Coronary artery (tissue), 2 donors: ENCODE results near the gene PHOSPHO2.

Experiments
- DNase-seq: peaks from one replicate; pipeline ENCODE4 v3.0.0-alpha.2; 2017; ENCODE audit warnings: low spot score
- H3K27ac ChIP-seq, 2 donors: fragments of 200-600 bp; sonication (generic); one replicate each; pipeline ENCODE4 v1.5.1; 2016 to 2019
- H3K4me3 ChIP-seq: fragments of 200-600 bp; sonication (generic); 2 replicates; pipeline ENCODE4 v1.5.1; 2016; ENCODE audit warnings: mild to moderate bottlenecking, moderate library complexity
- CTCF ChIP-seq: fragments of 200-600 bp; sonication (generic); IDR thresholded peaks from one replicate; pipeline ENCODE4 v1.5.1; 2019; ENCODE audit warnings: antibody characterized with exemption

PHOSPHO2 gene

GRCh38 chr2:169670215-169670651 is 24.0 kb upstream of the PHOSPHO2 start:
- DNase-seq: no peak
- Histone ChIP-seq H3K27ac (no peak overlapping the region), H3K4me3 (no peak overlapping the region)
- no peak for TF ChIP-seq CTCF

- Histone ChIP-seq H3K27ac (no peak overlapping the region), H3K4me3 (no peak overlapping the region)
- DNase-seq: no peak
- no peak for TF ChIP-seq CTCF
Measured at GRCh38 chr2:169670937-169671336, 23.3 kb upstream of the PHOSPHO2 start.

- Histone ChIP-seq H3K4me3 (no peak overlapping the region), H3K27ac (no peak overlapping the region)
- no peak for TF ChIP-seq CTCF
- no peak for DNase-seq
Measured at GRCh38 chr2:169672406-169672805, 21.9 kb upstream of the PHOSPHO2 start.

- Histone ChIP-seq H3K4me3 (no peak overlapping the region), H3K27ac (no peak overlapping the region)
- no peak for DNase-seq
- TF ChIP-seq CTCF: no peak
Measured at GRCh38 chr2:169673106-169673505, 21.2 kb upstream of the PHOSPHO2 start.

- H3K4me3 ChIP-seq: no peak overlapping the region
- no peak overlapping the region for H3K27ac ChIP-seq
- no peak for TF ChIP-seq CTCF
- DNase-seq: no peak
Measured at GRCh38 chr2:169673921-169674320, 20.3 kb upstream of the PHOSPHO2 start.

GRCh38 chr2:169676357-169676756 is 17.9 kb upstream of the PHOSPHO2 start:
- TF ChIP-seq CTCF: no peak
- no peak for DNase-seq

GRCh38 chr2:169676850-169677249 is 17.4 kb upstream of the PHOSPHO2 start:
- no peak for TF ChIP-seq CTCF
- H3K27ac ChIP-seq: no peak overlapping the region
- DNase-seq: no peak
- H3K4me3 ChIP-seq: no peak overlapping the region

More at GRCh38 chr2:169676357-169676756, 17.9 kb upstream of the PHOSPHO2 start:
- no peak overlapping the region for H3K4me3 ChIP-seq
- no peak overlapping the region for H3K27ac ChIP-seq
